NCI-H748 (cell line): Measurements from ENCODE around the gene MXD1.

ENCODE experiments used
- DNase-seq: peaks from one replicate; lab custom pipeline; 2025; ENCODE audit not compliant: unreplicated experiment; lab: John Stamatoyannopoulos, UW

The MXD1 gene

GRCh38 chr2:69975853-69976462 lies 61.0 kb downstream of the MXD1 start:
- no peak for DNase-seq

GRCh38 chr2:69977186-69977585 lies 62.3 kb downstream of the MXD1 start:
- no peak for DNase-seq

- DNase-seq: no peak
Measured at GRCh38 chr2:69977906-69978482, 63.1 kb downstream of the MXD1 start.

- no peak for DNase-seq
Measured at GRCh38 chr2:69979902-69980807, 65.2 kb downstream of the MXD1 start.

- DNase-seq: no peak
Measured at GRCh38 chr2:69983392-69983966, 68.6 kb downstream of the MXD1 start.

- DNase-seq: no peak
Measured at GRCh38 chr2:69985216-69985615, 70.3 kb downstream of the MXD1 start.

- no peak for DNase-seq
Measured at GRCh38 chr2:69985688-69986087, 70.8 kb downstream of the MXD1 start.

GRCh38 chr2:69986691-69987090 lies 71.8 kb downstream of the MXD1 start:
- DNase-seq: no peak

- DNase-seq: no peak
Measured at GRCh38 chr2:69988086-69988635, 73.3 kb downstream of the MXD1 start.

GRCh38 chr2:69989009-69989408 lies 74.1 kb downstream of the MXD1 start:
- DNase-seq: no peak

GRCh38 chr2:69989441-69990105 lies 74.7 kb downstream of the MXD1 start:
- DNase-seq: peak; percentile 39
